Neural crest cell (in vitro differentiated cells): ENCODE data around the gene PMVK. TPM values are rescaled to one million over a fixed set of nuclear protein-coding genes. Genes with fewer than 3 reads are reported as not detected.
"Not testable (repeated sequence)": the region's sequence is repeated elsewhere in the genome, so short reads cannot be mapped to it uniquely, and the experiment has no call there.

Experiments used
- DNase-seq: peaks from one replicate; pipeline ENCODE4 v3.0.0; 2021; ENCODE audit warnings: low read depth, mixed read lengths, low spot score
- H3K27ac Mint-ChIP-seq: one replicate; pipeline ENCODE4 v1.8.0; 2021; ENCODE audit warnings: mild to moderate bottlenecking, mixed read lengths; ENCODE audit not compliant: unreplicated experiment
- H3K27me3 Mint-ChIP-seq: 2 replicates; pipeline ENCODE4 v1.8.0; 2021; ENCODE audit warnings: low read depth, mild to moderate bottlenecking, mixed read lengths
- H3K36me3 Mint-ChIP-seq: 2 replicates; pipeline ENCODE4 v1.8.0; 2021; ENCODE audit warnings: low read depth, mild to moderate bottlenecking, mixed read lengths
- H3K4me1 Mint-ChIP-seq: 2 replicates; pipeline ENCODE4 v1.8.0; 2021; ENCODE audit warnings: mixed read lengths
- H3K4me3 Mint-ChIP-seq: one replicate; pipeline ENCODE4 v1.8.0; 2021; ENCODE audit warnings: mild to moderate bottlenecking, mixed read lengths
- H3K9me3 Mint-ChIP-seq: 2 replicates; pipeline ENCODE4 v1.8.0; 2021; ENCODE audit warnings: mixed read lengths
- long read RNA-seq: library from polyadenylated mRNA; unstranded; transcript quantifications from one replicate; pipeline ENCODE4 v2.0.0, GENCODE V29; 2020
- total RNA-seq: library from RNA; stranded (reverse); gene quantifications from 2 replicates; pipeline ENCODE4 v1.2.1, GENCODE V29; 2021
- TF ChIP-seq, protein P1 (sequence below): fragments of 200-600 bp; sonication (generic); conservative IDR thresholded peaks from 2 replicates; pipeline ENCODE4 v1.5.0; 2021; ENCODE audit warnings: antibody characterized with exemption, mild to moderate bottlenecking

The PMVK gene
- total RNA-seq: 33.8 and 37.0 TPM in 2 replicates
- long read RNA-seq, transcript PMVK-201 (5 exons, 1,280 nt): major isoform, 18 of 19 reads
- long read RNA-seq, partial matches to known transcripts: 1 of 19 reads
- long read RNA-seq, other reads (novel, unspliced or antisense): 0 of 19 reads

DNA sequence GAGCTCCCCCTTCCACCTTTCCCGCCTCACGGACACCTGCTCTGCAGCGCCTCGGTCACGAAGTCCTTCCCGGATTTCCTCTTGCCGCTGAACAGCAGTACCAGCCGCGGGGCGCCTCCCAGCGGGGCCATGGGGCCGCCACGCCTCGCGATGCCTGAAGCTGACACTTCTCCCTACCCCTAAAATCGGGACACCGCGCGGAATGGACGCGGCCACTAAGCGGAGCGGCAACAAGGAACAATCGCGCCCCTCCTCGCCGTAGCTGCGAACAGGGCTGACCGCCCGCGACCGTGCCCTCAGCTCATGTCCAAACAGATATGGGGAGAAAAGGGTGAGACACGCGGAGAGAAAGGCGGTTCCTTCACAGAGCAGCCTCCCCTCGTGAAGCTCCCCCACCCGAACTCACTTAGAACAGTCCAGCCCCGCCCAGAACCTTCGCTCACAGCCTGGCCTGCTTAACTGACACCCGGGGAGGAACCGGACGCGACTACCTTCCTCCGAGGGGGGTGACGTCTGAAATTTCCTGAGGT, at the start of gene PMVK:
PMVK (minus strand) TSS at position 165 of the 530 bp plus-strand sequence; CDS start at position 131, 34 bp downstream.
- peak within 1 kb of the TSS; percentile 100 for H3K27ac Mint-ChIP-seq
- H3K36me3 Mint-ChIP-seq: no peaks in the 10 kb centered on the region
- H3K27me3 Mint-ChIP-seq: no peaks in the 10 kb centered on the region
- no peaks in the 10 kb centered on the region for H3K9me3 Mint-ChIP-seq
- TF ChIP-seq, protein P1, sequence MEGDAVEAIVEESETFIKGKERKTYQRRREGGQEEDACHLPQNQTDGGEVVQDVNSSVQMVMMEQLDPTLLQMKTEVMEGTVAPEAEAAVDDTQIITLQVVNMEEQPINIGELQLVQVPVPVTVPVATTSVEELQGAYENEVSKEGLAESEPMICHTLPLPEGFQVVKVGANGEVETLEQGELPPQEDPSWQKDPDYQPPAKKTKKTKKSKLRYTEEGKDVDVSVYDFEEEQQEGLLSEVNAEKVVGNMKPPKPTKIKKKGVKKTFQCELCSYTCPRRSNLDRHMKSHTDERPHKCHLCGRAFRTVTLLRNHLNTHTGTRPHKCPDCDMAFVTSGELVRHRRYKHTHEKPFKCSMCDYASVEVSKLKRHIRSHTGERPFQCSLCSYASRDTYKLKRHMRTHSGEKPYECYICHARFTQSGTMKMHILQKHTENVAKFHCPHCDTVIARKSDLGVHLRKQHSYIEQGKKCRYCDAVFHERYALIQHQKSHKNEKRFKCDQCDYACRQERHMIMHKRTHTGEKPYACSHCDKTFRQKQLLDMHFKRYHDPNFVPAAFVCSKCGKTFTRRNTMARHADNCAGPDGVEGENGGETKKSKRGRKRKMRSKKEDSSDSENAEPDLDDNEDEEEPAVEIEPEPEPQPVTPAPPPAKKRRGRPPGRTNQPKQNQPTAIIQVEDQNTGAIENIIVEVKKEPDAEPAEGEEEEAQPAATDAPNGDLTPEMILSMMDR: peak; percentile 47
- peaks cover 50% of the 10 kb centered on the region for H3K4me1 Mint-ChIP-seq
- H3K4me3 Mint-ChIP-seq: peak within 1 kb of the TSS; percentile 90
- DNase-seq: peak; percentile 89

DNA sequence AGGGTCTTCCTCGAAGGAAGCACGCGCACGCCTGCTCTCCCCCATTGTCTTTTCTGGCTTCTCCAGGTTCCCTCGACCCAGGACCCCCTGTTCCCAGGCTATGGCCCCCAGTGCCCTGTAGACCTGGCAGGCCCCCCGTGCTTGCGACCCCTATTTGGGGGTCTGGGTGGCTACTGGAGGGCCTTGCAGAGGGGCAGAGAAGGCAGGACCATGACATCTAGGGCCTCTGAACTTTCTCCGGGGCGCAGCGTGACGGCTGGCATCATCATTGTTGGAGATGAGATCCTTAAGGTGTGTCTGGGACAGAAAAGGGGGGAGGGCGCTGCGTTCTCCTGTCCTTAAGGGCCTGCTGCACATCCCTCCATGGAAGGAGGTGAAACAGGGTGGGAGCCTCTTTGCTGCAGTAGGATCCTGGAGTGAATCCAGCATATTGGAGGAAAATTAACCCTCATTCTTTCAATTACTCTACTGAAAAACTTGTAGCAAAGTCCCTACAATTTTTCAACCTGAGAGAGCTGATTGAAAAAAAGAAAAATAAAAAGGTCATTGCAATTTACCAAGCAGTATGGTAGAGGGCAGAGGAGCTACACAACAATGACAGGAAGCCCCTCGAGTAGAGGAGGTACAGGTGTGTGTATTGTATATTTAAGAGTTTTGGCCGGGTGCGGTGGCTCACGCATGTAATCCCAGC, 47.4 kb upstream of the PMVK start:
- Mint-ChIP-seq H3K36me3 (peaks cover 8% of the 10 kb centered on the region), H3K4me3 (no peak overlapping the region), H3K27ac (no peak overlapping the region), H3K4me1 (peaks cover 11% of the 10 kb centered on the region), H3K9me3 (no peaks in the 10 kb centered on the region), H3K27me3 (no peaks in the 10 kb centered on the region)
- DNase-seq: no peak
- TF ChIP-seq, protein P1: no peak

DNA sequence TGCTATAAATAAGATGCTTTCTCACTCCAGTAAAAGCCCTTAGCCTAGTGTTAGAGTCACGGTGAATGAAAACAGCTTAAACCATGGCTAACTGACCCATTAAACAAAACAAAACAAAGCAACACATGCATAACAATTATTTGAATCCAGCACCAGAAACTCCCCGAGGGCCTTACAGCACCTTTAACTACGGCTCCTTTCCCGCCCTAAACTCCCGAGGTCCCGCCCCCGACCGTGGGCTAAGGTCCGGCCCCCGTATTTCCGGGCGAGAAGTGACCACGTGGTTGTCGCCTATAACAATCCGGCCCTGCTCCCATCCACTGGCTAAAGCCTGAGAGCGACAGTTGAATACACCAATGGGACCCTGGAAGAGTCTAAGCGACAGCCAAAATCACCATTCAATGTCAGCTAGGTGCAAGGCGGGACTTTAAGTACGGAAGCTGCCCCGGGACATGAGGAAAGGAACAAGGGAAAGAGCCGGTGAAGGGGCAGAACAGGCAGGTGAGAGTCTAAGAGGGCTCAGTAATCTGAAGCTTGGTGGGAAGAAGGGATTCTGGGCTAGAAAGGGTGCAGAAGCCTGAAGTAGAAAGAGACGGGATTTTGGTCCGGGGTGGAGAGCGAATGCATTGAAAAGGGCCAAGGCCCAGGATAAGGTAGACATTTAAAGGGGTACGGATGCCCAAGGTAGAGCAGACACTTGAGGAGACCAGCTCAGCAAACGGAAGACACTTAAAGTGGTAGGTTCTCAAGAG, 46.6 kb upstream of the PMVK start, which contains the start of gene FLAD1:
FLAD1 (plus strand) TSS at position 448 of the 752 bp plus-strand sequence. CDS start 351 bp downstream, outside the sequence.
- TF ChIP-seq, protein P1: no peak
- DNase-seq: peak; percentile 89
- Mint-ChIP-seq H3K27ac (no peak within 1 kb of the TSS), H3K4me3 (no peak within 1 kb of the TSS), H3K9me3 (no peaks in the 10 kb centered on the region), H3K27me3 (no peaks in the 10 kb centered on the region), H3K36me3 (peaks cover 8% of the 10 kb centered on the region), H3K4me1 (peaks cover 9% of the 10 kb centered on the region)

DNA sequence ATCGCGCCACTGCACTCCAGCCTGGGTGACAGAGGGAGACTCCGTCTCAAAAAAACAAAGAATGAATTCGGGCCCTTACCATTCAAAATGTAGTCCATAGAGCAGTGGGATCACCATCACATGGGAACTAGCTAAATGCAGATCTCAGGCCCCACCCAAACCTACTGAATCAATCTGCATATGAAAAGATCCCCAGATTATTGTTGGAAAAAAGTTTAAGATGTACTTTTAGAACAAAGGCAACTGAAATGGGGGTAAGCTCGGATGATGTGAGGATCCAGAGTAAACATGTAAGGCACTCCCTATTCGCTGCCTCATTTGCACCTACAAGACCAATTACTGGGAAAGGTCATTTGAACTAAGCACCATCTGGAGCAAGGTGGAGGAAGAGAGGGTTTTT, 45.8 kb upstream of the PMVK start:
- no peaks in the 10 kb centered on the region for H3K9me3 Mint-ChIP-seq
- no peak for DNase-seq
- H3K27ac Mint-ChIP-seq: no peak overlapping the region
- peaks cover 8% of the 10 kb centered on the region for H3K36me3 Mint-ChIP-seq
- no peak overlapping the region for H3K4me3 Mint-ChIP-seq
- H3K4me1 Mint-ChIP-seq: peaks cover 13% of the 10 kb centered on the region
- TF ChIP-seq, protein P1: no peak
- H3K27me3 Mint-ChIP-seq: no peaks in the 10 kb centered on the region

DNA sequence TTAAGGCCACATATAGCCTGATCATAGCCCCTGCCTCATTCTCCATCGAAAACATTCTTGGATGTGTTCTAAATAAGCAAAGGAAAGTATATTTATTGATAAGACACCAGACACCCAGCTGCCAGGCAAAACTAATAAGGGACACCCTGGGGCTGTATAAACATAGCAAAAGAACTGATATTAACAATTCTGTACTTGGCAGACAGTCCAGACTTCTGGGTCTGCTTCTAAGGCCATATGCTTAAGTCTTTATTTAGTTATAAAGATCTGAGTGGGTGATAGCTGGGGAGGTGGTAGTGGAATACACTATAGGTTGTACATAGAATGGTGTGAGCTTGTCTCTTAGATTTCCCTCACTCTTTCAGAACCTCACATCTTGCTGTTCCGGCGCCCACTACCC, 41.8 kb upstream of the PMVK start:
- TF ChIP-seq, protein P1: no peak
- Mint-ChIP-seq H3K36me3 (peaks cover 8% of the 10 kb centered on the region), H3K9me3 (no peaks in the 10 kb centered on the region), H3K27me3 (no peaks in the 10 kb centered on the region), H3K4me3 (peak overlapping the region; percentile 28), H3K27ac (no peak overlapping the region), H3K4me1 (peaks cover 4% of the 10 kb centered on the region)
- no peak for DNase-seq

DNA sequence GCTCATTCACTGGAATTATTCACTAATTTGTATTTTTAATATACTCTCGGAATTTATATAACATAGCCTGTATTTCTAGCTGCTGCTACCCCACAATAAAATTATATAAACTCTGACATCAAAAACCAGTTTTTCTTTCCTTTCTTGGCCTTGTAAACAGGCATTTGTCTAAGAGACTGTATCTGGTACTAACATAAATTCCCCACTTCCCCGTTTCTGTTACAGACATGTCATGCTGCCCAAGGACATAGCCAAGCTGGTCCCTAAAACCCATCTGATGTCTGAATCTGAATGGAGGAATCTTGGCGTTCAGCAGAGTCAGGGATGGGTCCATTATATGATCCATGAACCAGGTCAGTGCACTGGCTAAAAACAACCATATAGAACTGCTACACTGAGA, 41.2 kb upstream of the PMVK start:
- H3K27ac Mint-ChIP-seq, H3K4me1 Mint-ChIP-seq, DNase-seq, H3K4me3 Mint-ChIP-seq, H3K27me3 Mint-ChIP-seq, H3K9me3 Mint-ChIP-seq, H3K36me3 Mint-ChIP-seq: not testable (repeated sequence)
